ENCODE data around the gene CLASP1.

CLASP1 gene

GRCh38 chr2:121297217-121297830, 351.9 kb downstream of the CLASP1 start:
- DNase-seq, result no peak

- no peak for DNase-seq
Observed at GRCh38 chr2:121295911-121296650, 353.2 kb downstream of the CLASP1 start.

GRCh38 chr2:121294881-121295840, 354.1 kb downstream of the CLASP1 start:
- no peak for DNase-seq

DNA sequence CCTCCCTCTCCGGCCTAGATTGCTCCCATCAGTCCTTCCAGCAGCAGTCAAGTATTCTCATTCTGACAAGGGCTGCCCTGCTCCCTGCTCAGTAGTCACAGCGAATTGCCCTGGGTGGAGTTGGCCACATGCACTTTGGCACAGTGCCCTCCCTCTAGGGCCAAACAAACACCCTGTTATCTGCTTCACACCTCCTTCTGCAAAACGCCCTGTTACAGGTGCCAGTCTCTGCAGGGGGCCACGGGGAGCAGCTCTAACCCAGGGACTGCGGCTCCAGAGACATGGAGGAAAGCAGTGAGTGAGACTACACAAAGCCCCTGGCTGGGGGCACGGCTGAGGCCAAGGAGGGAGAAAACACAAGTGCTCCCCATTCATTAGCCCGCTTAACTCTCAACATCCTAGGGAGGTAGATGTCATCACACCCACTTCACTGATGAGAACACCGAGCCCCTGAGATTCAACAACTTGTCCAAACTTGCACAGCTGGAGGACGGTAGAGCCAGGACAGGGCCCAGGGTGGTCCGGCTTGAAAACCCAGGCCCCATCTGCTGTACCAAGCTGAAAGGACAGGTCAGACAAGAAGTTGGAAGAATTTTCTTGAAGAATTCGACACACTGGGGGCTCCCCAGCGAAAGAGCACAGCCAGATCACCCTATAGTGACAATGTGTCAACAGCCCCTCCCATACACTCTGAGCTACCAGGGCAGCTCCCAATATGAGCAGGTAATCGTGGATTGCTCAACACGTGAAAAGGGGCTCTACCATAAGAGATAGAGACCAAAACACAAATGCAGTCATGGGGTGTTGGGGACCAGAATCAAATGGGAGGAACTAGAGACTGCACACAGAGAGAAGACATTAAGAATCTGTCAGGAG, 355.6 kb downstream of the CLASP1 start:
- DNase-seq, result no peak

DNA sequence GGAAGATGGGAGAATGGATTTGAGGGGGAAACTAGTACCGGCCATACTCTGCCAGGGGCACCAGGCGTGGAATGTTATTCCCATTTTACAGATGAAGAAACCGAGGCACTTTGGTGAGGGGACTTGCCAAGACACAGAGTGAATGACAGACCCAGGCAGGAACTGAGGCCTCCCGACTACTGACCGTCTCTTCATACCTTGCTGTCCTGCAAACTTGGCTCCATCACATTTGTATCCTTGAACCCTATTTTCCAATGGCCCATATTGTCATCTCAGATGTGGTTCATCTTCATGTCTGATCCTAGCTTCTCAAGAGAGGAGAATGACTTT, 358.0 kb downstream of the CLASP1 start:
- no peak for DNase-seq

GRCh38 chr2:121289271-121289670, 360.0 kb downstream of the CLASP1 start:
- no peak for DNase-seq

GRCh38 chr2:121288454-121289231, 360.6 kb downstream of the CLASP1 start:
- no peak for DNase-seq

GRCh38 chr2:121287956-121288355, 361.3 kb downstream of the CLASP1 start:
- DNase-seq, result no peak
